UCSD-AML1 (cell line): ENCODE results near the gene SPOUT1.
"Not testable (repeated sequence)": the region's sequence is repeated elsewhere in the genome, so short reads cannot be mapped to it uniquely, and the experiment has no call there.

Source experiments
- DNase-seq: peaks from one replicate; lab custom pipeline; 2025; ENCODE audit not compliant: unreplicated experiment; lab: John Stamatoyannopoulos, UW

Gene SPOUT1

GRCh38 chr9:128829477-128830251 is at the start of gene SPOUT1:
SPOUT1 (minus strand) TSS chr9:128829794; CDS start chr9:128829780, 14 bp downstream.
- DNase-seq: peak; percentile 93

GRCh38 chr9:128877852-128878251 is 48.3 kb upstream of the SPOUT1 start:
- DNase-seq: peak; percentile 20

- not testable (repeated sequence) for DNase-seq
These were observed 41.3 kb upstream of the SPOUT1 start for GRCh38 chr9:128870941-128871265.

GRCh38 chr9:128870128-128870940 is 40.7 kb upstream of the SPOUT1 start:
- DNase-seq: no peak

- DNase-seq: peak; percentile 80
These were observed 34.1 kb upstream of the SPOUT1 start for GRCh38 chr9:128863647-128864046.

- no peak for DNase-seq
These were observed 32.8 kb upstream of the SPOUT1 start for GRCh38 chr9:128862401-128862851.

- DNase-seq: no peak
These were observed 31.9 kb upstream of the SPOUT1 start for GRCh38 chr9:128861501-128861900.

GRCh38 chr9:128860937-128861336 is 31.3 kb upstream of the SPOUT1 start:
- no peak for DNase-seq

- not testable (repeated sequence) for DNase-seq
These were observed 28.9 kb upstream of the SPOUT1 start for GRCh38 chr9:128858476-128858875.

- DNase-seq: not testable (repeated sequence)
These were observed 24.9 kb upstream of the SPOUT1 start for GRCh38 chr9:128854454-128854853.

GRCh38 chr9:128852646-128853045 is 23.1 kb upstream of the SPOUT1 start:
- not testable (repeated sequence) for DNase-seq

- DNase-seq: not testable (repeated sequence)
These were observed 22.4 kb upstream of the SPOUT1 start for GRCh38 chr9:128851779-128852600.

- not testable (repeated sequence) for DNase-seq
These were observed 21.4 kb upstream of the SPOUT1 start for GRCh38 chr9:128851024-128851423.

GRCh38 chr9:128847803-128848202 is 18.2 kb upstream of the SPOUT1 start:
- no peak for DNase-seq

- no peak for DNase-seq
These were observed 17.1 kb upstream of the SPOUT1 start for GRCh38 chr9:128846680-128847030.

- no peak for DNase-seq
These were observed 15.8 kb upstream of the SPOUT1 start for GRCh38 chr9:128845186-128845931.

GRCh38 chr9:128843171-128843570 is 13.6 kb upstream of the SPOUT1 start:
- not testable (repeated sequence) for DNase-seq

GRCh38 chr9:128841694-128842492 is 12.3 kb upstream of the SPOUT1 start:
- DNase-seq: no peak

- no peak for DNase-seq
These were observed 10.9 kb upstream of the SPOUT1 start for GRCh38 chr9:128840524-128840923.

- no peak for DNase-seq
These were observed 8.7 kb upstream of the SPOUT1 start for GRCh38 chr9:128838338-128838737.
